Choroid plexus epithelial cell (primary cell): ENCODE measurements around the gene SDCCAG8.
A peak's percentile ranks its signal among the peaks of the same experiment; 100 is the strongest.

Experiments
- DNase-seq: peaks from one replicate; pipeline ENCODE4 v3.0.0-alpha.2; 2010; ENCODE audit warnings: low read depth
- H3K4me3 ChIP-seq: 2 replicates; pipeline ENCODE4 v1.5.1; 2011; ENCODE audit warnings: low read depth, mild to moderate bottlenecking, control low read depth, low read length, moderate library complexity
- CTCF ChIP-seq: conservative IDR thresholded peaks from 2 replicates; pipeline ENCODE4 v1.5.1; 2011; ENCODE audit warnings: low read depth, mild to moderate bottlenecking, control low read depth, inconsistent platforms, low read length, moderate library complexity

The SDCCAG8 gene

GRCh38 chr1:243471026-243471685 lies 215.3 kb downstream of the SDCCAG8 start:
- H3K4me3 ChIP-seq, result no peak overlapping the region
- TF ChIP-seq CTCF, result no peak
- DNase-seq, result no peak

GRCh38 chr1:243471754-243472745 lies 216.2 kb downstream of the SDCCAG8 start:
- TF ChIP-seq CTCF, result no peak
- no peak overlapping the region for H3K4me3 ChIP-seq
- DNase-seq, result peak; percentile 35

- TF ChIP-seq CTCF, result no peak
- peak overlapping the region; percentile 45 for H3K4me3 ChIP-seq
- DNase-seq, result peak; percentile 60
Measured at GRCh38 chr1:243473227-243474135, 217.6 kb downstream of the SDCCAG8 start.

GRCh38 chr1:243474136-243474881 lies 218.5 kb downstream of the SDCCAG8 start:
- no peak overlapping the region for H3K4me3 ChIP-seq
- no peak for DNase-seq
- TF ChIP-seq CTCF, result no peak

GRCh38 chr1:243474906-243475305 lies 219.1 kb downstream of the SDCCAG8 start:
- TF ChIP-seq CTCF, result no peak
- DNase-seq, result no peak
- no peak overlapping the region for H3K4me3 ChIP-seq

- peak; percentile 73 for DNase-seq
- peak; percentile 49 for TF ChIP-seq CTCF
Measured at GRCh38 chr1:243475966-243476365, 220.1 kb downstream of the SDCCAG8 start.

More at GRCh38 chr1:243475966-243476365, 220.1 kb downstream of the SDCCAG8 start:
- no peak overlapping the region for H3K4me3 ChIP-seq
